Lower lobe of right lung (tissue), 2 donors: ENCODE data around the gene C1orf198. TPM values are rescaled to one million over a fixed set of nuclear protein-coding genes. Genes with fewer than 3 reads are reported as not detected.

Source experiments
- ATAC-seq, 2 donors: fragments of 200-7000 bp; cut with Tn5 transposase; one replicate each; pipeline ENCODE4 v1.9.1; 2020 to 2022; ENCODE audit warnings: mild to moderate bottlenecking in 2 of 2, moderate library complexity in 2 of 2
- DNase-seq: peaks from one replicate; pipeline ENCODE4 v3.0.0-alpha.2; 2020
- H3K27ac ChIP-seq: fragments of 200-600 bp; one replicate; pipeline ENCODE4 v1.8.0; 2022
- H3K27me3 ChIP-seq: fragments of 200-600 bp; one replicate; pipeline ENCODE4 v1.8.0; 2022; ENCODE audit warnings: low read depth
- H3K36me3 ChIP-seq: fragments of 200-600 bp; one replicate; pipeline ENCODE4 v1.8.0; 2022; ENCODE audit warnings: mild to moderate bottlenecking
- H3K4me1 ChIP-seq: fragments of 200-600 bp; one replicate; pipeline ENCODE4 v1.8.0; 2022
- H3K4me3 ChIP-seq: fragments of 200-600 bp; one replicate; pipeline ENCODE4 v1.8.0; 2022; ENCODE audit warnings: mild to moderate bottlenecking
- H3K9me3 ChIP-seq: fragments of 200-600 bp; one replicate; pipeline ENCODE4 v1.8.0; 2022
- CTCF ChIP-seq: fragments of 200-600 bp; IDR thresholded peaks from one replicate; pipeline ENCODE4 v1.8.0; 2022; ENCODE audit warnings: antibody characterized with exemption, mild to moderate bottlenecking
- intact Hi-C: fragments of 100-400 bp; cut with DNase I; formaldehyde crosslinking; loops from one replicate; pipeline ENCODE4 v1.11.0; 2022
- total RNA-seq: library from RNA; stranded (reverse); fragmentation: NEBNext Ultra II Directional; extraction: Animal tissue kit (Norgen Biotek cat#: 25700); gene quantifications from one replicate; pipeline ENCODE4 v1.2.1, GENCODE V29; 2021
- donor health status: DM: no; HTN: yes; CAD: no; lungs with severe emphysema.

The C1orf198 gene
- total RNA-seq, 1 donor from 2014 or later, result 101 TPM

GRCh38 chr1:230800891-230801840 lies 67.2 kb downstream of the C1orf198 start:
- Histone ChIP-seq H3K27me3 (no peaks in the 10 kb centered on the region), H3K27ac (no peak overlapping the region), H3K36me3 (peaks cover 4% of the 10 kb centered on the region), H3K4me3 (no peak overlapping the region), H3K4me1 (no peaks in the 10 kb centered on the region), H3K9me3 (no peaks in the 10 kb centered on the region)
- DNase-seq, result no peak
- intact Hi-C loops, result no loop called here
- TF ChIP-seq CTCF, result no peak
- no peak for ATAC-seq

- no peak for TF ChIP-seq CTCF
- H3K27ac ChIP-seq, result no peak overlapping the region
- no peaks in the 10 kb centered on the region for H3K9me3 ChIP-seq
- no peak overlapping the region for H3K4me3 ChIP-seq
- peaks cover 4% of the 10 kb centered on the region for H3K36me3 ChIP-seq
- intact Hi-C loops, result no loop called here
- H3K27me3 ChIP-seq, result peaks cover 6% of the 10 kb centered on the region
- ATAC-seq (no peak), DNase-seq (no peak)
- no peaks in the 10 kb centered on the region for H3K4me1 ChIP-seq
Measured at GRCh38 chr1:230798491-230798890, 69.8 kb downstream of the C1orf198 start.

- no peaks in the 10 kb centered on the region for H3K9me3 ChIP-seq
- TF ChIP-seq CTCF, result peak; percentile 49
- H3K27ac ChIP-seq, result no peak overlapping the region
- no peak for DNase-seq
- intact Hi-C loops, result no loop called here
- H3K36me3 ChIP-seq, result peaks cover 4% of the 10 kb centered on the region
- peak; percentile 48 to 82 for ATAC-seq
- no peak overlapping the region for H3K4me3 ChIP-seq
- H3K4me1 ChIP-seq, result no peaks in the 10 kb centered on the region
- H3K27me3 ChIP-seq, result peaks cover 6% of the 10 kb centered on the region
Measured at GRCh38 chr1:230797942-230798365, 70.4 kb downstream of the C1orf198 start.

GRCh38 chr1:230797376-230797920 lies 70.9 kb downstream of the C1orf198 start:
- intact Hi-C loops, result no loop called here
- Histone ChIP-seq H3K9me3 (no peaks in the 10 kb centered on the region), H3K4me3 (no peak overlapping the region), H3K36me3 (peaks cover 4% of the 10 kb centered on the region), H3K27me3 (peaks cover 6% of the 10 kb centered on the region), H3K27ac (no peak overlapping the region), H3K4me1 (no peaks in the 10 kb centered on the region)
- no peak for TF ChIP-seq CTCF
- ATAC-seq (no peak), DNase-seq (no peak)

- intact Hi-C loops, result no loop called here
- H3K4me1 ChIP-seq, result no peaks in the 10 kb centered on the region
Measured at GRCh38 chr1:230796626-230797025, 71.7 kb downstream of the C1orf198 start.

More at GRCh38 chr1:230796626-230797025, 71.7 kb downstream of the C1orf198 start:
- no peak for DNase-seq
- Histone ChIP-seq H3K27ac (no peak overlapping the region), H3K27me3 (peaks cover 6% of the 10 kb centered on the region), H3K9me3 (no peaks in the 10 kb centered on the region), H3K36me3 (no peaks in the 10 kb centered on the region), H3K4me3 (no peak overlapping the region)
- no peak for TF ChIP-seq CTCF
- ATAC-seq, result no peak
